ENCODE data around the gene CLCA2.

GRCh38 chr1:86504137-86504479, 80.1 kb downstream of the CLCA2 start:
- TF ChIP-seq EZH2 (IDR thresholded peaks at IDR 0.05; ENCODE audit: insufficient read depth, poor library complexity, severe bottlenecking) (no peak), EZH2phosphoT487 (IDR thresholded peaks at IDR 0.05; ENCODE audit: insufficient read depth, low read depth) (no peak)

Data from GM23248 (cell line).